ENCODE results near the gene INHBB.

The INHBB gene

DNA sequence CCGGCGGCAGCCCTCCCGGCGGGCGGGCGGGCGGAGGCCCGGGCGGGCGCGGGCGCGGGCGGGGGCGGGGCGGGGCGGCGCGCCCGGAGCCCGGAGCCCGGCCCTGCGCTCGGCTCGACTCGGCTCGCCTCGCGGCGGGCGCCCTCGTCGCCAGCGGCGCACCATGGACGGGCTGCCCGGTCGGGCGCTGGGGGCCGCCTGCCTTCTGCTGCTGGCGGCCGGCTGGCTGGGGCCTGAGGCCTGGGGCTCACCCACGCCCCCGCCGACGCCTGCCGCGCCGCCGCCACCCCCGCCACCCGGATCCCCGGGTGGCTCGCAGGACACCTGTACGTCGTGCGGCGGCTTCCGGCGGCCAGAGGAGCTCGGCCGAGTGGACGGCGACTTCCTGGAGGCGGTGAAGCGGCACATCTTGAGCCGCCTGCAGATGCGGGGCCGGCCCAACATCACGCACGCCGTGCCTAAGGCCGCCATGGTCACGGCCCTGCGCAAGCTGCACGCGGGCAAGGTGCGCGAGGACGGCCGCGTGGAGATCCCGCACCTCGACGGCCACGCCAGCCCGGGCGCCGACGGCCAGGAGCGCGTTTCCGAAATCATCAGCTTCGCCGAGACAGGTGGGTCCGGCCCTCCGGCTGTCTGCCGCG, at the start of gene INHBB:
INHBB (plus strand) TSS at position 111 of the 641 bp plus-strand sequence; CDS start at position 164, 53 bp downstream.
- in situ Hi-C loops (cut with MboI; ENCODE audit: low sequenced_read_pairs, unreplicated experiment), result no loop called here
- TF ChIP-seq, protein P1, sequence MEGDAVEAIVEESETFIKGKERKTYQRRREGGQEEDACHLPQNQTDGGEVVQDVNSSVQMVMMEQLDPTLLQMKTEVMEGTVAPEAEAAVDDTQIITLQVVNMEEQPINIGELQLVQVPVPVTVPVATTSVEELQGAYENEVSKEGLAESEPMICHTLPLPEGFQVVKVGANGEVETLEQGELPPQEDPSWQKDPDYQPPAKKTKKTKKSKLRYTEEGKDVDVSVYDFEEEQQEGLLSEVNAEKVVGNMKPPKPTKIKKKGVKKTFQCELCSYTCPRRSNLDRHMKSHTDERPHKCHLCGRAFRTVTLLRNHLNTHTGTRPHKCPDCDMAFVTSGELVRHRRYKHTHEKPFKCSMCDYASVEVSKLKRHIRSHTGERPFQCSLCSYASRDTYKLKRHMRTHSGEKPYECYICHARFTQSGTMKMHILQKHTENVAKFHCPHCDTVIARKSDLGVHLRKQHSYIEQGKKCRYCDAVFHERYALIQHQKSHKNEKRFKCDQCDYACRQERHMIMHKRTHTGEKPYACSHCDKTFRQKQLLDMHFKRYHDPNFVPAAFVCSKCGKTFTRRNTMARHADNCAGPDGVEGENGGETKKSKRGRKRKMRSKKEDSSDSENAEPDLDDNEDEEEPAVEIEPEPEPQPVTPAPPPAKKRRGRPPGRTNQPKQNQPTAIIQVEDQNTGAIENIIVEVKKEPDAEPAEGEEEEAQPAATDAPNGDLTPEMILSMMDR (IDR thresholded peaks at IDR 0.05; ENCODE audit: borderline replicate concordance, control extremely low read depth, extremely low read depth, insufficient read depth, missing control alignments), result no peak
- DNase-seq (ENCODE audit: low spot score), result no peak

DNA sequence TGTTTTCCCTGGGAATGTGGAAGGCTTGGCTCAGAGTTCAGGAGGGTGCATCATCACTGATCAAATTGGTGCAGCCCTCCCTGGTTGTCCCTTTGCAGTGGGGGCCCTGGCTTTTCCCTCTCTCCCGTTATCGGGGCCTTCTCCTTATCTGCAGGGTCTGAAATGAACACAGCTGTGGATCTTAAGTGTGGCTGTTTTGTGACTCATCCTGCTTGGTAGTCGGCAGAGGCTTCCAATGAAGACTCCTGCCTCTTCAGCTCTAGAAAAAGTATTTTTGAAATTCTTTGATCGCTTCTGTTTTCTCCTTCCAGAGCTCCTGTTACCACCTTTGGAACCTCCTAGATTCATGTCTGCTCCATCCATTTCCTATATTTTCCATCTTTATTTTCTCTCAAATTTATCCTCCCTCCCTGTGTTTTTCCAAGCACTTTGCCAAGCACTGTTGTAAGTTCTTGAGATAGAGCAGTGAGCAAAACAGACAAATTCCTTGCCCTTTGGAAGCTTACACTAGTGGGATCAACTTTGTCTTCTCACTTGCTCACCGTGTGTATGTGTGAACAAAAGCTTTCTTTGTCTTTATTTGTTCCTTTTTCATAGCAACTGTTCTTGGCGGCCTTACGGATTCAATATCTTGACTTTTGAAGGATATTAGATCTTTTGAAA, 47.6 kb upstream of the INHBB start:
- TF ChIP-seq, protein P1 (IDR thresholded peaks at IDR 0.05; ENCODE audit: borderline replicate concordance, control extremely low read depth, extremely low read depth, insufficient read depth, missing control alignments), result no peak
- in situ Hi-C loops (cut with MboI; ENCODE audit: low sequenced_read_pairs, unreplicated experiment), result loop anchor here (5.0 to 10.0 kb wide), 2 partner anchors 41 to 74 kb away; partner anchors contain the start of gene TMEM185B
- no peak for DNase-seq (ENCODE audit: low spot score)

DNA sequence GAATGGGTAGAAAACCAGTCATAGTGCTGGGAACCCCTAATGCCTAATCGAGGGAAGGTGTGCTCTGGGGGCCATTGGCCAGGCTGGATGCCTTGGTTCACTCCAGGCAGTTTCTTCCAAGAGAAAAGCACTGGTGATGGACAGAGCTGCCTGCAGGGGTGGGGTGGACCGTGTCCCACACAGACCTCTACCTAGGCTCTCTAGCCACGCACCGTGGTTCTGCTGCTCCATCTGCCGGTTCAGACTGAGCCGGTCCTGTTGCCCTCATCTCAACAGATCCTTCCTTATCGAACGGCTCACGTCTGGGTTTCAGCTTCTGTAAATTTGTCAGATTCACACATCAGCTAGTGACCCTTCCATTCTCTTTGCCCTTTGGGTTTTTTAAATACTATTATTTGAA, 46.9 kb upstream of the INHBB start:
- in situ Hi-C loops (cut with MboI; ENCODE audit: low sequenced_read_pairs, unreplicated experiment), result loop anchor here (5.0 to 10.0 kb wide), 2 partner anchors 42 to 74 kb away; partner anchors contain the start of gene TMEM185B
- TF ChIP-seq, protein P1 (IDR thresholded peaks at IDR 0.05; ENCODE audit: borderline replicate concordance, control extremely low read depth, extremely low read depth, insufficient read depth, missing control alignments), result no peak

DNA sequence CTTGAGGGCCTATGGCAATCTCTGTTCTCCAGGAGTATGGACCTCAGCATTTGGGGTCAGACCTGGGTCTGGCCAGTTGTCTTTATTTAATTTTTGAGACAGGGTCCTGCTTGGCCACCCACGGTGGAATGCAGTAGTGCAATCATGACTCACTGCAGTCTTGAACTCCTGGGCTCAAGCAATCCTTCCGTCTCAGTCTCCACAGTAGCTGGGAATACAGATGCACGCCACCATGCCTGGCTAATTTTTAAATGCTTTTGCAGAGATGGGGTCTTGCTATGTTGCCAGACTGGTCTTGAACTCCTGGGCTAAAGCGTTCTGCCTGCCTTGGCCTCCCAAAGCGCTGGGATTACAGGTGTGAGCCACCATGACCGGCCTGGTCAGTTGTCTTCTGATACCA, 46.4 kb upstream of the INHBB start:
- in situ Hi-C loops (cut with MboI; ENCODE audit: low sequenced_read_pairs, unreplicated experiment), result loop anchor here (5.0 to 10.0 kb wide), 2 partner anchors 42 to 75 kb away; partner anchors contain the start of gene TMEM185B
- DNase-seq (ENCODE audit: low spot score), result no peak
- TF ChIP-seq, protein P1 (IDR thresholded peaks at IDR 0.05; ENCODE audit: borderline replicate concordance, control extremely low read depth, extremely low read depth, insufficient read depth, missing control alignments), result no peak

More for the DNA sequence above, 46.9 kb upstream of the INHBB start:
- no peak for DNase-seq (ENCODE audit: low spot score)

DNA sequence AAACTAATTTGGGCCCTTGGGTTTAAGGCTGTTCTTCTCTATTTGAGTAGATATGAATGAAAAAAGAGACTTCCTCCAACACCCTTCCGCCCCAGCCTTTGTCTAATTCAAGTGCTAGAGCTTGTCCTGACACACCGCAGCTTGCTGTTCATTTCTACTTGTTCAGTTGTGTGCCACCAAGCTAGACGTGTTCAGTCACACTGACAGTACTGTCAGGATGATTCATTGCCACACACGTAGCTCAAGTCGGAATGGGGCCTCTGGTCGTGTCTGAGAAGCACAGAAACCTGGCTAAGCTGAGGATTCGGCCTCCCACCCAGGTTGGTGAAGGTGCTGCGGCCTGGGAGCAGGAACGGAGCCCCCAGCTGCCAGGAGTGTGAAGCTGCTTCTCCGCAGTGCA, 45.6 kb upstream of the INHBB start:
- TF ChIP-seq, protein P1 (IDR thresholded peaks at IDR 0.05; ENCODE audit: borderline replicate concordance, control extremely low read depth, extremely low read depth, insufficient read depth, missing control alignments), result no peak
- no peak for DNase-seq (ENCODE audit: low spot score)
- in situ Hi-C loops (cut with MboI; ENCODE audit: low sequenced_read_pairs, unreplicated experiment), result no loop called here

DNA sequence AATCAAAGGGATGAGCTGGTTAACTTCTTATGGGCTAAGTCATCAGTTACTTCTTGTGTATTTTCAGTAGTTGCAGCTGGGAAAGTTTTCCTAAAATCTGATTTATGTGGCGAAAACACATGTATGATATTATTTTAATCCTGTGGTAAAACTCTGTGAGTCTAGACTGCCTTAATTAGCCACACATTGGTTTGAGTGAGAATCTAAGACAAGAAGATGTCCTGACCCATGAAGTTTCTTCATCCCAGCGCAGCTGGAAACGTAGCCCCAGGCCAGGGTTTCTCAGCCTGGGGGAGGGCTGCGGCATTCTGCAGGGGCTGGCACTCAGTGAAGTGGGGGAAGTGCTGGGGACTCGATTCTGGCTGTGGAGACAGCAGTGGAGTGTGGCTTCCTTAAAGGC, 44.7 kb upstream of the INHBB start:
- no peak for DNase-seq (ENCODE audit: low spot score)
- TF ChIP-seq, protein P1 (IDR thresholded peaks at IDR 0.05; ENCODE audit: borderline replicate concordance, control extremely low read depth, extremely low read depth, insufficient read depth, missing control alignments), result no peak
- in situ Hi-C loops (cut with MboI; ENCODE audit: low sequenced_read_pairs, unreplicated experiment), result no loop called here
